Liver (tissue), 9 donors: Measurements from ENCODE around the gene TNS2. TPM values are rescaled to one million over a fixed set of nuclear protein-coding genes. Genes with fewer than 3 reads are reported as not detected.
A peak's percentile ranks its signal among the peaks of the same experiment; 100 is the strongest.

Experiments
- DNase-seq: peaks from one replicate; pipeline ENCODE4 v3.0.0-alpha.2; 2017; ENCODE audit warnings: low spot score
- H3K27ac ChIP-seq, 2 donors: one replicate each; pipeline ENCODE4 v1.7.0; 2013; ENCODE audit warnings: inconsistent platforms in 2 of 2, low read length in 2 of 2, control low read depth in 1 of 2, low read depth in 1 of 2, mild to moderate bottlenecking in 1 of 2
- H3K27me3 ChIP-seq, 4 donors: one replicate each; pipeline versions ENCODE4 v1.6.1 to v1.7.0; 2013; ENCODE audit warnings: low read length in 3 of 4, inconsistent platforms in 1 of 4, mild to moderate bottlenecking in 1 of 4, moderate library complexity in 1 of 4; ENCODE audit not compliant: control insufficient read depth in 4 of 4, insufficient read depth in 4 of 4
- H3K36me3 ChIP-seq, 4 donors: one replicate each; pipeline versions ENCODE4 v1.6.1 to v1.7.0; 2013; ENCODE audit warnings: low read length in 3 of 4, mild to moderate bottlenecking in 3 of 4, low read depth in 1 of 4, moderate library complexity in 1 of 4; ENCODE audit not compliant: control insufficient read depth in 4 of 4, insufficient read depth in 3 of 4
- H3K4me1 ChIP-seq, 4 donors: one replicate each; pipeline versions ENCODE4 v1.6.1 to v1.7.0; 2013; ENCODE audit warnings: low read length in 3 of 4, mild to moderate bottlenecking in 3 of 4, moderate library complexity in 1 of 4; ENCODE audit not compliant: control insufficient read depth in 4 of 4, insufficient read depth in 4 of 4
- H3K4me3 ChIP-seq, 3 donors: one replicate each; pipeline versions ENCODE4 v1.6.1 to v1.7.0; 2013; ENCODE audit warnings: low read length in 3 of 3, control low read depth in 1 of 3, low read depth in 1 of 3, mild to moderate bottlenecking in 1 of 3
- H3K9ac ChIP-seq, 2 donors: one replicate each; pipeline ENCODE4 v1.7.0; 2013; ENCODE audit warnings: low read length in 2 of 2, mild to moderate bottlenecking in 2 of 2, moderate library complexity in 2 of 2, control low read depth in 1 of 2, low read depth in 1 of 2
- H3K9me3 ChIP-seq, 4 donors: one replicate each; pipeline versions ENCODE4 v1.6.1 to v1.7.0; 2013; ENCODE audit warnings: low read length in 3 of 4; ENCODE audit not compliant: control insufficient read depth in 4 of 4
- CTCF ChIP-seq: fragments of 150-350 bp; IDR thresholded peaks from 2 replicates; pipeline ENCODE4 v1.5.1; 2017; ENCODE audit warnings: improper control_type of control experiment, low read depth, low read length; ENCODE audit not compliant: missing input control
- FOXA1 ChIP-seq: IDR thresholded peaks from 2 replicates; pipeline ENCODE4 v1.6.1; 2016; ENCODE audit warnings: antibody characterized with exemption
- FOXA2 ChIP-seq: IDR thresholded peaks from 2 replicates; pipeline ENCODE4 v1.6.1; 2016; ENCODE audit warnings: antibody characterized with exemption
- GABPA ChIP-seq, 2 donors: IDR thresholded peaks in 1 of 2; conservative IDR thresholded peaks in 1 of 2; 2 replicates each; pipeline ENCODE4 v1.6.1; 2016; ENCODE audit warnings: antibody characterized with exemption in 2 of 2, mild to moderate bottlenecking in 1 of 2, moderate library complexity in 1 of 2
- HNF4A ChIP-seq, 2 donors: conservative IDR thresholded peaks; 2 replicates each; pipeline ENCODE4 v1.6.1; 2016; ENCODE audit warnings: antibody characterized with exemption in 2 of 2, mild to moderate bottlenecking in 2 of 2
- HNF4G ChIP-seq: IDR thresholded peaks from 2 replicates; pipeline ENCODE4 v1.6.1; 2016; ENCODE audit warnings: antibody characterized with exemption
- JUND ChIP-seq, 2 donors: IDR thresholded peaks; 2 replicates each; pipeline ENCODE4 v1.6.1; 2016; ENCODE audit warnings: antibody characterized with exemption in 2 of 2
- MAX ChIP-seq: IDR thresholded peaks from 2 replicates; pipeline ENCODE4 v1.6.1; 2016; ENCODE audit warnings: antibody characterized with exemption
- NR2F2 ChIP-seq: IDR thresholded peaks from 2 replicates; pipeline ENCODE4 v1.6.1; 2016; ENCODE audit warnings: antibody characterized with exemption
- RAD21 ChIP-seq, 2 donors: IDR thresholded peaks; 2 replicates each; pipeline ENCODE4 v1.6.1; 2016; ENCODE audit warnings: antibody characterized with exemption in 2 of 2, mild to moderate bottlenecking in 2 of 2
- RXRA ChIP-seq, 2 donors: IDR thresholded peaks; 2 replicates each; pipeline ENCODE4 v1.6.1; 2017 to 2018; ENCODE audit warnings: antibody characterized with exemption in 2 of 2, mild to moderate bottlenecking in 1 of 2
- SP1 ChIP-seq: IDR thresholded peaks from 2 replicates; pipeline ENCODE4 v1.6.1; 2018; ENCODE audit warnings: antibody characterized with exemption, mild to moderate bottlenecking
- TAF1 ChIP-seq: conservative IDR thresholded peaks from 2 replicates; pipeline ENCODE4 v1.6.1; 2016; ENCODE audit warnings: antibody characterized with exemption, mild to moderate bottlenecking
- YY1 ChIP-seq: IDR thresholded peaks from 2 replicates; pipeline ENCODE4 v1.6.1; 2016; ENCODE audit warnings: antibody characterized with exemption, mild to moderate bottlenecking
- ZBTB33 ChIP-seq: IDR thresholded peaks from 2 replicates; pipeline ENCODE4 v1.6.1; 2016; ENCODE audit warnings: antibody characterized with exemption
- WGBS: extraction: QIAGEN DNeasy Blood & Tissue Kit; methylation state at CpG from one replicate; pipeline ENCODE4 v1.1.7; 2013; 5-methylcytosine and 5-hydroxymethylcytosine counted together
- polyA plus RNA-seq, 2 donors: library from polyadenylated mRNA; stranded (reverse) in 1 of 2; unstranded in 1 of 2; fragments of 200-250 nt in 1 of 2; fragments of >200 nt in 1 of 2; fragmentation: Nextera tagmentation in 1 of 2; extraction: Ambion mirVana in 1 of 2; gene quantifications; one replicate each; pipeline versions ENCODE4 v1.2.1 to v1.2.3, GENCODE V29; 2013 to 2015
- total RNA-seq, 2 donors: library from RNA; depleted of rRNA; stranded (reverse); fragments of >200 nt; gene quantifications; one replicate each; pipeline ENCODE4 v1.2.3, GENCODE V29; 2014
- TF ChIP-seq, protein P1 (sequence below): IDR thresholded peaks from 2 replicates; pipeline ENCODE4 v1.6.1; 2016; ENCODE audit warnings: antibody characterized with exemption, mild to moderate bottlenecking
- donor health status: healthy.
- donor health status: healthy.
- donor health status: healthy.
- donor health status: healthy.
- donor health status: healthy.

TNS2 gene
- total and polyA plus RNA-seq, 4 donors: 11.7 to 94.0 (median 46.0) TPM

GRCh38 chr12:53050426-53051057, 677 bp downstream of the TNS2 start:
- H3K4me3 ChIP-seq: peak overlapping the region; percentile 80 to 94 (median 87)
- TF ChIP-seq SP1 (no peak), MAX (no peak), JUND (IDR thresholded peaks at IDR 0.05) (no peak), NR2F2 (no peak), ZBTB33 (no peak), HNF4G (no peak), TAF1 (no peak), FOXA1 (no peak), RXRA (IDR thresholded peaks at IDR 0.05) (no peak), GABPA (IDR thresholded peaks at IDR 0.05 in 1 of 2, conservative IDR thresholded peaks at IDR 0.05 in 1 of 2) (no peak), HNF4A (conservative IDR thresholded peaks at IDR 0.05) (no peak), CTCF (no peak), RAD21 (IDR thresholded peaks at IDR 0.05) (no peak), YY1 (no peak), FOXA2 (no peak)
- TF ChIP-seq, protein P1, sequence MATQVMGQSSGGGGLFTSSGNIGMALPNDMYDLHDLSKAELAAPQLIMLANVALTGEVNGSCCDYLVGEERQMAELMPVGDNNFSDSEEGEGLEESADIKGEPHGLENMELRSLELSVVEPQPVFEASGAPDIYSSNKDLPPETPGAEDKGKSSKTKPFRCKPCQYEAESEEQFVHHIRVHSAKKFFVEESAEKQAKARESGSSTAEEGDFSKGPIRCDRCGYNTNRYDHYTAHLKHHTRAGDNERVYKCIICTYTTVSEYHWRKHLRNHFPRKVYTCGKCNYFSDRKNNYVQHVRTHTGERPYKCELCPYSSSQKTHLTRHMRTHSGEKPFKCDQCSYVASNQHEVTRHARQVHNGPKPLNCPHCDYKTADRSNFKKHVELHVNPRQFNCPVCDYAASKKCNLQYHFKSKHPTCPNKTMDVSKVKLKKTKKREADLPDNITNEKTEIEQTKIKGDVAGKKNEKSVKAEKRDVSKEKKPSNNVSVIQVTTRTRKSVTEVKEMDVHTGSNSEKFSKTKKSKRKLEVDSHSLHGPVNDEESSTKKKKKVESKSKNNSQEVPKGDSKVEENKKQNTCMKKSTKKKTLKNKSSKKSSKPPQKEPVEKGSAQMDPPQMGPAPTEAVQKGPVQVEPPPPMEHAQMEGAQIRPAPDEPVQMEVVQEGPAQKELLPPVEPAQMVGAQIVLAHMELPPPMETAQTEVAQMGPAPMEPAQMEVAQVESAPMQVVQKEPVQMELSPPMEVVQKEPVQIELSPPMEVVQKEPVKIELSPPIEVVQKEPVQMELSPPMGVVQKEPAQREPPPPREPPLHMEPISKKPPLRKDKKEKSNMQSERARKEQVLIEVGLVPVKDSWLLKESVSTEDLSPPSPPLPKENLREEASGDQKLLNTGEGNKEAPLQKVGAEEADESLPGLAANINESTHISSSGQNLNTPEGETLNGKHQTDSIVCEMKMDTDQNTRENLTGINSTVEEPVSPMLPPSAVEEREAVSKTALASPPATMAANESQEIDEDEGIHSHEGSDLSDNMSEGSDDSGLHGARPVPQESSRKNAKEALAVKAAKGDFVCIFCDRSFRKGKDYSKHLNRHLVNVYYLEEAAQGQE: no peak
- H3K27me3 ChIP-seq: no peaks in the 10 kb centered on the region
- peaks cover 2% of the 10 kb centered on the region in 4 donors for H3K36me3 ChIP-seq
- peaks cover 14 to 75% (median 53%) of the 10 kb centered on the region in 4 donors for H3K4me1 ChIP-seq
- 22% methylated on average over 2 of the region's 2 CpGs for WGBS
- no peaks in the 10 kb centered on the region for H3K9me3 ChIP-seq
- H3K9ac ChIP-seq: peak overlapping the region; percentile 84 to 93
- H3K27ac ChIP-seq: peak overlapping the region; percentile 94 to 98
- DNase-seq: peak; percentile 33
